Peyer's patch (tissue), 4 donors: ENCODE measurements around the gene GPR62.

Source experiments
- POLR2A ChIP-seq, 2 donors: fragments of 450-650 bp; IDR thresholded peaks; one replicate each; pipeline ENCODE4 v1.5.1; 2017; ENCODE audit warnings: antibody characterized with exemption in 2 of 2, mild to moderate bottlenecking in 2 of 2, moderate library complexity in 2 of 2
- TF ChIP-seq, protein P1 (sequence below), 6 experiments: fragments of 450-650 bp in 4 of 6; fragments of 200-600 bp in 2 of 6; sonication (generic) in 1 of 6; IDR thresholded peaks; one replicate each; pipeline ENCODE4 v1.5.1; 2017 to 2019; ENCODE audit warnings: antibody characterized with exemption in 6 of 6, mild to moderate bottlenecking in 3 of 6, moderate library complexity in 1 of 6

DNA sequence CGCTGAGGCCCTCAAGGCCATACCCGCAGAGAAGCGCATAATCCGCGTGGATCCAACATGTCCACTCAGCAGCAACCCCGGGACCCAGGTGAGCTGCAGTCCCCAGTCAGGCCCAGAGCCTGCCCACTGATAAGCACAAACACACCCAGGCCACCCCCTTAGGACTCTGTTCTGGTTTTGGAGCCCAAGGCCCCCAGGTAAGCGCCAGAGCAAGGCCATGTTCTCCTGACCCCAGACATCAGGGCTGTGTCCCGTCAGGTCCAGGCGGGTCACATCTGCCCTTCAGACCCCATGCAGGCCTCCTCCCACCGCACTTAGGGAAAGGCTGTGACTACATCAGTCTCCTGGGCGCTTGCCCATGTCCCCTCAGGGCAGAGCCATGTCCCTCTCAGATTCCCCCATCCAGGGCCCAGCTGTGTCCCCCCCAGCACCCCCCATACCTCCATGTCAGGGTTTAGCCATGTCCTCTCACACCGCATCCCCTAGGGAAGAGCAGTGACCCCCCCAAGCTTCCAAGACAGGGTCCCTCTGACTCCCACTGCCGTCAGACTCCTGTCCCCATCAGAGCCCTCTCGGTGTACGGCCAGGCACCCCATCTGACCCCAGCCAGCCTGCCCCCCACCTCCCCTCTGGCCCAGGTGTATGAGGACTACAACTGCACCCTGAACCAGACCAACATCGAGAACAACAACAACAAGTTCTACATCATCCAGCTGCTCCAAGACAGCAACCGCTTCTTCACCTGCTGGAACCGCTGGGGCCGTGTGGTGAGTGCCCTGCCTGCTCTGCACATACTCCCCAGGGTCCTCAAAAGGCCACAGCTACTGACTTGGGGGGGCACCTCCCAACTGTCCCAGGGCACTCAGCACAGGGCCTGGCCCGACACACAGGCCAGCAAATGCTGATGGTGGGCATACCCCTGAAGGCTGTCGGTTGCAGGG lies 11.5 kb upstream of the GPR62 start:
- TF ChIP-seq, protein P1, sequence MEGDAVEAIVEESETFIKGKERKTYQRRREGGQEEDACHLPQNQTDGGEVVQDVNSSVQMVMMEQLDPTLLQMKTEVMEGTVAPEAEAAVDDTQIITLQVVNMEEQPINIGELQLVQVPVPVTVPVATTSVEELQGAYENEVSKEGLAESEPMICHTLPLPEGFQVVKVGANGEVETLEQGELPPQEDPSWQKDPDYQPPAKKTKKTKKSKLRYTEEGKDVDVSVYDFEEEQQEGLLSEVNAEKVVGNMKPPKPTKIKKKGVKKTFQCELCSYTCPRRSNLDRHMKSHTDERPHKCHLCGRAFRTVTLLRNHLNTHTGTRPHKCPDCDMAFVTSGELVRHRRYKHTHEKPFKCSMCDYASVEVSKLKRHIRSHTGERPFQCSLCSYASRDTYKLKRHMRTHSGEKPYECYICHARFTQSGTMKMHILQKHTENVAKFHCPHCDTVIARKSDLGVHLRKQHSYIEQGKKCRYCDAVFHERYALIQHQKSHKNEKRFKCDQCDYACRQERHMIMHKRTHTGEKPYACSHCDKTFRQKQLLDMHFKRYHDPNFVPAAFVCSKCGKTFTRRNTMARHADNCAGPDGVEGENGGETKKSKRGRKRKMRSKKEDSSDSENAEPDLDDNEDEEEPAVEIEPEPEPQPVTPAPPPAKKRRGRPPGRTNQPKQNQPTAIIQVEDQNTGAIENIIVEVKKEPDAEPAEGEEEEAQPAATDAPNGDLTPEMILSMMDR (IDR thresholded peaks at IDR 0.05) = no peak
- TF ChIP-seq POLR2A (IDR thresholded peaks at IDR 0.05) = no peak
